K562 treated with DMSO at 1 percent for 48 hours (cell line): ENCODE results near the gene RPRD1A. TPM values are rescaled to one million over a fixed set of nuclear protein-coding genes. Genes with fewer than 3 reads are reported as not detected.

ENCODE experiments used
- total RNA-seq: library from RNA; unstranded; fragments of 300-600 nt; gene quantifications from 2 replicates; pipeline ENCODE4 v1.2.3, GENCODE V29; 2022; ENCODE audit warnings: low replicate concordance; ENCODE audit errors: extremely low read depth

RPRD1A gene, protein sequence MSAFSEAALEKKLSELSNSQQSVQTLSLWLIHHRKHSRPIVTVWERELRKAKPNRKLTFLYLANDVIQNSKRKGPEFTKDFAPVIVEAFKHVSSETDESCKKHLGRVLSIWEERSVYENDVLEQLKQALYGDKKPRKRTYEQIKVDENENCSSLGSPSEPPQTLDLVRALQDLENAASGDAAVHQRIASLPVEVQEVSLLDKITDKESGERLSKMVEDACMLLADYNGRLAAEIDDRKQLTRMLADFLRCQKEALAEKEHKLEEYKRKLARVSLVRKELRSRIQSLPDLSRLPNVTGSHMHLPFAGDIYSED
- total RNA-seq, result not detected in 2 replicates

GRCh38 chr18:36067055-36067957 lies at the start of gene RPRD1A:
RPRD1A (minus strand) TSS chr18:36067559; CDS start chr18:36067404, 155 bp downstream.

DNA sequence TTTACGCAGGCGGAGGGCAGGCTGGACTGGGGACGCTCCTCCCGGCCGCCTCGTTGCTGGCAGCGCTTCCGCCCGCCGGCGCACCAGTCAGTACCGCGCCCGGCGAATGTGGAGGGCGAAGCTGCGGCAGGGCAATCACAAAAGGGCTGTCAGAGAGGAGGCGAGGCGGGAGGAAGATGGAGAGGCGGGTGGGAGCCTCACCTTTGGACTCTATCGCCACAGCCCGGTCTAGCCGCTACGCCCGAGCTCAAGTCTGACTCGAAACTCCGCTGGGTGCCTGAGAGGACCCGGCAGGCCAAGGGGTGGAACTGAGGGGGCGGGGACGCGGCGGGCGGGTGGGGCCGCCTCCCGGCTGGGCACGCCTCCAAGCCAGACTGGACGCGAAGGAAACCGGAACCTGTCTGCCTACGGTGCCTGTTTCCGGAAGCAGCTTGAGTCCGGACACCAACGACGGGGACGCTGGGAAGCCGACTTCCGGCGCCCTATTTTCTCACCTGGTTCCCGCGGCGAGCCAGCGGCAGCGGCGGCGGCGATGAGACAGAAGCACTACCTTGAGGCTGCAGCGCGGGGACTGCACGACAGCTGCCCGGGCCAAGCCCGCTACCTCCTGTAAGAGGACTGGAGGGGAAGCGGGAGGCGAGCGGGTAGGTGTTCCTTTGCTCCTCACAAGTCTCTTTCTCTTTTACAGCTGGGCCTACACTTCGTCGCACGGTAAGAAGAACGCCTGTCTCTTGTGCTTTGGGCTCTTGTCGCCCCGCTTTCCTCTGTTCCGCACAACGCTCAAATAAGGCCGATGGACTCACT lies 95.0 kb downstream of the RPRD1A start, which contains the start of gene RMP24:
Gene RMP24, plus strand, starts transcription at position 483 of the 804 bp plus-strand sequence.

Other genes with a start within 250 kb of the RPRD1A start
- not detected in 2 replicates for gene SLC39A6, start 61.8 kb upstream of the RPRD1A start, total RNA-seq
- not detected in 2 replicates for gene ELP2, start 62.3 kb upstream of the RPRD1A start, total RNA-seq
- gene MOCOS, start 119.9 kb upstream of the RPRD1A start, total RNA-seq, result not detected in 2 replicates
- not detected in 2 replicates for gene FHOD3, start 230.2 kb upstream of the RPRD1A start, total RNA-seq